Measurements from ENCODE around the gene EMC9.

EMC9 gene

GRCh38 chr14:24130717-24131548 lies 10.5 kb downstream of the EMC9 start:
- no peak for DNase-seq

DNA sequence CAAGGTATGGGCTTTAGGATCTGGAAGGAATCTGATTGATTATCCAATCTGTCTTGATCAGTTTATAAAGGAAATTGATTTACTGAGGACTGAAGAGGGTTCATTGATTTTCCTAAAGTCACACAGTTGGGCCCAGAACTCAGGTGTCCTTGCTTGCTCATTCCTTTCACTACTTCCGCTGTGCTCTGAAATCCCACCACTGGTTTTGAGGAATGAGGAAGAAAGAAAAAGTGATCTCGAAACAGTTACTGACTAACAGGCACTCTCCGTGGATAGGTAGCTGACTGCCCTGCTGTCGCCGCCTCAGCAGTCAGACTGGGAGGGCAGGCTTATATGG lies 11.0 kb downstream of the EMC9 start, which contains the start of gene FITM1:
FITM1 (plus strand) TSS at position 280 of the 337 bp plus-strand sequence. CDS start 905 bp downstream, outside the sequence.
- no peak for DNase-seq

- DNase-seq, result no peak
Observed at GRCh38 chr14:24129410-24129998, 11.9 kb downstream of the EMC9 start.

GRCh38 chr14:24127673-24128072 lies 13.7 kb downstream of the EMC9 start:
- no peak for DNase-seq

DNA sequence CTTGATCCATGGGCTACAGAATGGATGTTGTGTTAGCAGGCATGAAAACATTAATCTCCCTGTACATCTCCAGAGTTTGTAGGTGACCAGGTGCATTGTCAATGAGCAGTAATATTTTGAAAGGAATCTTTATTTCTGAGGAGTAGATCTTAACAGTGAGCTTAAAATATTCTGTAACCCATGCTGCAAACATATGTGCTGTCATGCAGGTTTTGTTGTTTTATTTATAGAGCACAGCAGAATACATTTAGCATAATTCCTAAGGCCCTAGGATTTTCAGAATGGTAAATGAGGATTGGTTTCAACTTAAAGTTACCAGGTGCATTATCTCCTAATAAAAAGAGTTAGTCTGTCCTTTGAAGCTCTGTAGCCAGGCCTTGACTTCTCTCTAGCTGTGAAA lies 14.5 kb downstream of the EMC9 start:
- DNase-seq, result no peak

DNA sequence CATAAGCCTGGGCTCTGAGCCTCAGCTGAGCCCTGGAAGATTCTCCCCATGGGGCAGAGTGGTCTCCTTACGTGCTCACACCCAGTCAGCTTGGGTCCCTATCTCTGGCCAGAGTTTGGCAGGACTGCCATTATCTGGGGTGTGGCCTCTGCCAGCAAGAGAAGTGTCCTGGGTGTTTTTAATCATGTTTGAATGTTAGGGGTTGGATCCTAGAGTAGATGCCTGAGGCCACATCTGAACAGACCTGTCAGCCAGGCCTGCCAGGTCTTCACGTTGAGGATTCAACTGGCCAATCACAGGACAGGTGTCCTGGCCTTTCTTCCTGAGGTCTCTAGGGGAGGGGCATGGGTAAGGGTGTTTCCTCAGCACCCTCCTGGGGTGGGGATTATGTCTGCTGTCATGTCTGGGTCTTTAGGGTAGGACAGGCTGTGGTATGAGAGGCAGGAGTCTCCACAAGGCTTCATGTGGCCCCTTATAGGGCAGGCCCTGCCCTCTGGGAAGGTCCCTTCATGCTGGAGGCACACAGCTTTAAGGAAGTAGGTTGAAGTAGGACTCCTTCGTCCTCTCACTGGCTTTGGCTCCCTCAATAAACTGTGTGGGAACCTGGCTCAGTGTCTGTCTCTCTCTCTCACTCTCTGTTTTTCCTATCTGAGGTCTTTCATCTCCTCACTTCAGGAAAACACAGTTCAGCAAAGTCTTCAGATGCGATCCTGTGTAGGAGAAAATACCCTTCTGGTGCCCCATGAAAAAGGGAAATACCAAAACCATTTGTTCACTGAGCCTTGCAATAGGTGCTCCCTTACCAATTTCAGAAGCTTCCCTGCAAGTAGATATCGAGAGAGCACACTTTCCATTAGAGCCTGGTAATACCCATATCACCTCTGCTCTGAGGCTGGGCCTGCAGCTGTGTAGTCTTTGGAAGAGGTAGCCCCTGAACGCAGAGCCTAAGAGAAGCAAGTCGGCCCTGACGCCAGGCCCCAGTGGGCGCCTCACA lies 17.7 kb downstream of the EMC9 start:
- DNase-seq, result no peak

GRCh38 chr14:24122898-24123297 lies 18.5 kb downstream of the EMC9 start:
- no peak for DNase-seq

- no peak for DNase-seq
Observed at GRCh38 chr14:24122416-24122815, 19.0 kb downstream of the EMC9 start.

GRCh38 chr14:24121210-24121609 lies 20.2 kb downstream of the EMC9 start:
- DNase-seq, result no peak

GRCh38 chr14:24119691-24120090 lies 21.7 kb downstream of the EMC9 start:
- no peak for DNase-seq

GRCh38 chr14:24117179-24117578 lies 24.2 kb downstream of the EMC9 start:
- DNase-seq, result no peak

DNA sequence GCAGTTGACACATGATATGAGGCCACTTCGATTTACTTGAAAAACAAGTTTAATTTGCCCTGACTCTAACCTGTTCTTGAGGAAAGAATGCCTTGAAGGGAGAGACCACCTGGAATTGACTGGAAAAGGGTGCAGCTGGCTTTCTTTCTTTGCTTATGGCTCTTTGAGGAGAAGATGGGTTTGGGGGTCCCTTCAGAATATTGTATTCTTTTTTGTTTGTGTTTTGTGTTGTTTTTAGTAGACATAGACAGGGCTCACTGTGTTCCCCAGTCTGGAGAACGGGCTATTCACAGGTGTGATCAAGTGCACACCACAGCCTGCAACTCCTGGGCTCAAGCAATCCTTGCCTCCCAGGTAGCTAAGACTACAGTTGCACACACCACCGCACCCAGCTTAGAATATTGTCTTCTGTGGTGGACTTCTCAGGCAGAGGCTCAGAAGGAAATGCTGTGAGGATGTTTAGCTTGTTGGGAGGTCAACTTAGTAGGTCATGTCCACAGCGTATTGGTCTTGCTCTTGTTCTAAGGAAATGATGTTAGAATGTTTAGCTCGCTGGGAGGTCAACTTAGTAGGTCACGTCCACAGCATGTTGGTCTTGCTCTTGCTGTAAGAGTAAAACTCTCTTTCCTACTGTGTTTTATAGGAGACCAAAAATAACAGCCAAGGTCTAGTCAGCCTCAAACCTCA lies 25.1 kb downstream of the EMC9 start:
- no peak for DNase-seq

DNA sequence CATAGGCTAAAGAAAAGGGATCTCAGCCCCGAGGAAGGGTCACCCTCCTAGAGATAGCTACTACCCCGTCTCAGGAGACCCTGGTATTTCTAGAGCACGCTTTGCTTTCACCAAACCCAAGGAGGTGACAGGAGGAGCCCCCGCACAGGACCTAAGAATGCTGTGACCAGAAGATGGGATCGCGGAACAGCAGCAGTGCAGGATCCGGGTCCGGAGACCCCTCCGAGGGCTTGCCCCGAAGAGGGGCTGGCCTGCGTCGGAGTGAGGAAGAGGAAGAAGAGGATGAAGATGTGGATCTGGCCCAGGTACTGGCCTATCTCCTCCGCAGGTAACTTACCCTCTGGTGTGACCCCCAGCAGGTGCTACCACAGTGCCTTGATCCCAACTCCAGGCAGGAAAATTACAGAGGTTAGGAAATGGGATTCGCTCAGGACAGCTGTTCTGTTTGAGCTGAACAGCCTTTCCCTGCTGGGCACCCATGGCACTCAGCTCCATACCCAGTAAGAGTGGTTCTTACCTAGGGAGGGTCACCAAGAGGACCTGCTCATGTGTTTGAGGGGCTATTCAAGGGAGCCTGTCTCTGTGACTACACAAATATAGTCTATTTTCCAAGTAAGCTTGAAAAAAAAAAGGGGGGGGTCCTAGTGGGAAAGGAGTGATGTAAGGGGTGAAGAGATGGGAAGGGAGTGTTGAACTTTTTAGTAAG lies 25.8 kb downstream of the EMC9 start:
- no peak for DNase-seq

- DNase-seq, result peak; percentile 97
Observed at GRCh38 chr14:24114532-24115421, 26.6 kb downstream of the EMC9 start, which contains the start of the genes DCAF11 and NRL. DCAF11 (plus strand) TSS chr14:24114777; CDS start chr14:24115595, 818 bp downstream. NRL (minus strand) TSS chr14:24114949; CDS start chr14:24082848, 32,101 bp downstream.

DNA sequence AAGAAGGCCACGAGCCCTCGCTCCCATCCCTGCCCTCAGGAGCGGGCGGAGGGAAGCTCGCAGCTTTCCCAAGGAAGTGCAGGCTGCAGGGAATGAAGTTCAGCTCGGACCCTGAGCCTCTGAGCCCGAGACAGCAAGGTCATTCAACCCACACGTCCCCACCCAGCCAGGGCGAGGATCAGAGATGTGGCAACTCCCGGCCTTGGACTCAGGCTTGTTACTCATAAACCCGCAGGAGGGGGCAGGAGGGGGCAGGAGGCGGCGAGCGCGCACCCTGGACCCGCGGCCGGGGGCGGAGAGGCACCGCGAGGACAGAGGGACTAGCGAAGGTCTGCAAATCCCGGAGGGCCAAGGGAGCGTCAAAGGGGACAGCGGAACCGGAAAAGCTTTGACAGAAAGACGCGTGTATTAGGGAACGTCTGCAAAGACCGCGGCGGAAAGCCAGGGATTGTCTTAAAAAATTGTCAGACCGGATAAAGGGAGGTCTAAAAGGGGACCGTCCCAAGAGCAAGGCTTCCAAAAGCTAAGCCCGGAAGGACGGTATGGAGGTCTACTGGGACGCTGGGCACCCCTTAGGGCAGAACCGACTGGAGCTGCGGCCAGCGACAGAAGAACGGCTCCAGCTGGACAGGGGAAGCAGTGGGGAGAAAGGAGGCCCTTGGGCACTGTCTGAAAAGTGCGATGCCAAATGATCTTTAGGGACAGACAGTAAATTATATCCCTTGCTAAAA lies 27.4 kb downstream of the EMC9 start:
- peak; percentile 66 for DNase-seq

DNA sequence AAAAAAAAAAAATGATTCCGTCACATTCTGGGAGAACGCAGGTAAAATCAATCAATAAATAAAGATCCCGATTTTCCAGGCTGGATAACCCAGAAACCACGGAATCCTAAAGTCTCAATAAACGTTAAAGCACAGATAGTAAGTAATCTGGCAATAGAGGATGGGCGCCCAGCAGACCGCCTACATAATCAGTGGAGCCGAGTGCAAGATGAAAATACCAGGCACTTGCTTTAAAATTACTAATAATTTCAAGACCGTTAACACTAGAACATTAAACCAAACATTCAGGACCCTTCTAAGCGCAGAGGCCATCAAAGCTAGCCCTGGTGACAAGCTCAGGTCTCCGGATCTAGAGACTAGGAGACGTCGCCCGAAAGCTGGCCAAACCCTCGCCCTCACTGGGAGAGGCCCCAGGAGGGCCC lies 28.0 kb downstream of the EMC9 start:
- DNase-seq, result no peak

GRCh38 chr14:24110523-24110922 lies 30.9 kb downstream of the EMC9 start:
- DNase-seq, result no peak

DNA sequence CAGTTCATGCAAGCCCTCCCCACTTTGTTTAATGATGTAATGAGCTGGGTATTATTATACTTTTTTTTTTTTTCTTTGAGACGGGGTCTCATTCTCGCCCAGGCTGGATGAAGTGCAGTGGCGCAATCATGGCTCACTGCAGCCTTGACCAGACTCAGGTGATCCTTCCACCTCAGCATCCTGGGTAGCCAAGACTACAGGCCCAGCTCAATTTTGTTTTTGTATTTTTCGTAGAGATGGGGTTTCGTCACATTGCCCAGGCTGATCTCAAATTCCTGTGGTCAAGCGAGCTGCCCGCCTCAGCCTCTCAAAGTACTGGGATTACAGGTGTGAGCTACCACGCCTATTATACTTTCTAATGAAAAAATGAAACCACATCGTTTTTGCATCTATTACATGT lies 31.3 kb downstream of the EMC9 start:
- DNase-seq, result no peak

GRCh38 chr14:24108336-24108874 lies 33.0 kb downstream of the EMC9 start:
- DNase-seq, result no peak
